OCI-LY1 (cell line): ENCODE data around the gene LMO1.

ENCODE experiments used
- H2AFZ ChIP-seq: fragments of 200-600 bp; sonication (generic), shearing (Covaris generic); 2 replicates; pipeline ENCODE4 v1.6.0; 2014; ENCODE audit warnings: antibody characterized with exemption, mild to moderate bottlenecking, low read length
- H3F3A ChIP-seq: fragments of 200-600 bp; sonication (generic), shearing (Covaris generic); 2 replicates; pipeline ENCODE4 v1.6.0; 2014; ENCODE audit warnings: mild to moderate bottlenecking, antibody characterized with exemption, low read length, moderate library complexity; ENCODE audit not compliant: insufficient read depth
- H3K27ac ChIP-seq: fragments of 200-600 bp; sonication (generic); 2 replicates; pipeline ENCODE4 v1.5.1; 2014; ENCODE audit warnings: low read length, mixed run types, mild to moderate bottlenecking, low read depth; ENCODE audit not compliant: poor library complexity, severe bottlenecking
- H3K27me3 ChIP-seq: fragments of 200-600 bp; sonication (generic); 2 replicates; pipeline ENCODE4 v1.6.0; 2014; ENCODE audit warnings: antibody characterized with exemption, mild to moderate bottlenecking, low read length, moderate library complexity; ENCODE audit not compliant: insufficient read depth
- H3K36me3 ChIP-seq: fragments of 200-600 bp; sonication (generic); 2 replicates; pipeline ENCODE4 v1.6.1; 2014; ENCODE audit warnings: mild to moderate bottlenecking, antibody characterized with exemption, low read length, moderate library complexity, mixed read lengths; ENCODE audit not compliant: insufficient read depth
- H3K4me1 ChIP-seq: fragments of 200-600 bp; sonication (generic); 2 replicates; pipeline ENCODE4 v1.5.1; 2014; ENCODE audit warnings: mild to moderate bottlenecking, low read length, moderate library complexity; ENCODE audit not compliant: insufficient read depth, severe bottlenecking
- H3K4me2 ChIP-seq: fragments of 200-600 bp; sonication (generic), shearing (Covaris generic); 2 replicates; pipeline ENCODE4 v1.6.1; 2014; ENCODE audit warnings: low read length
- H3K4me3 ChIP-seq: fragments of 200-600 bp; sonication (generic); 2 replicates; pipeline ENCODE4 v1.5.1; 2014; ENCODE audit warnings: low read length, low read depth, mild to moderate bottlenecking, mixed read lengths; ENCODE audit not compliant: poor library complexity, severe bottlenecking
- H3K79me2 ChIP-seq: fragments of 200-600 bp; shearing (Covaris generic); 2 replicates; pipeline ENCODE4 v1.6.1; 2016; ENCODE audit warnings: mixed run types, low read length, mixed read lengths; ENCODE audit not compliant: insufficient read depth
- H3K9ac ChIP-seq: fragments of 200-600 bp; sonication (generic), shearing (Covaris generic); 2 replicates; pipeline ENCODE4 v1.6.1; 2014; ENCODE audit warnings: mild to moderate bottlenecking, low read length, mixed read lengths
- H3K9me2 ChIP-seq: fragments of 200-600 bp; sonication (generic), shearing (Covaris generic); 2 replicates; pipeline ENCODE4 v1.6.1; 2014; ENCODE audit warnings: low read depth, mild to moderate bottlenecking, low read length, mixed read lengths
- H3K9me3 ChIP-seq: fragments of 200-600 bp; shearing (Covaris generic); 2 replicates; pipeline ENCODE4 v1.6.1; 2014; ENCODE audit warnings: low read length, mixed read lengths
- H4K20me1 ChIP-seq: fragments of 200-600 bp; sonication (generic), shearing (Covaris generic); 2 replicates; pipeline ENCODE4 v1.6.0; 2016; ENCODE audit warnings: mild to moderate bottlenecking, low read length; ENCODE audit not compliant: insufficient read depth
- CTCF ChIP-seq: fragments of 200-600 bp; sonication (generic), shearing (Covaris generic); IDR thresholded peaks from 2 replicates; pipeline ENCODE4 v1.5.1; 2017; ENCODE audit warnings: mild to moderate bottlenecking, antibody characterized with exemption, low read length, moderate library complexity, mixed read lengths
- EZH2 ChIP-seq: fragments of 200-600 bp; sonication (generic), shearing (Covaris generic); IDR thresholded peaks from 2 replicates; pipeline ENCODE4 v1.8.0; 2017; ENCODE audit warnings: borderline replicate concordance, mixed run types, mild to moderate bottlenecking, antibody characterized with exemption, low read length, moderate library complexity, mixed read lengths

LMO1 gene

GRCh38 chr11:8259306-8259959 lies 4.2 kb downstream of the LMO1 start:
- Histone ChIP-seq H3F3A (no peaks in the 10 kb centered on the region), H2AFZ (no peak overlapping the region), H4K20me1 (no peaks in the 10 kb centered on the region), H3K36me3 (no peaks in the 10 kb centered on the region), H3K27ac (no peak overlapping the region), H3K9me3 (no peaks in the 10 kb centered on the region), H3K9me2 (no peaks in the 10 kb centered on the region), H3K79me2 (no peaks in the 10 kb centered on the region), H3K4me2 (no peak overlapping the region), H3K4me1 (no peaks in the 10 kb centered on the region), H3K27me3 (no peaks in the 10 kb centered on the region), H3K9ac (no peak overlapping the region), H3K4me3 (no peak overlapping the region)
- no peak for TF ChIP-seq CTCF

DNA sequence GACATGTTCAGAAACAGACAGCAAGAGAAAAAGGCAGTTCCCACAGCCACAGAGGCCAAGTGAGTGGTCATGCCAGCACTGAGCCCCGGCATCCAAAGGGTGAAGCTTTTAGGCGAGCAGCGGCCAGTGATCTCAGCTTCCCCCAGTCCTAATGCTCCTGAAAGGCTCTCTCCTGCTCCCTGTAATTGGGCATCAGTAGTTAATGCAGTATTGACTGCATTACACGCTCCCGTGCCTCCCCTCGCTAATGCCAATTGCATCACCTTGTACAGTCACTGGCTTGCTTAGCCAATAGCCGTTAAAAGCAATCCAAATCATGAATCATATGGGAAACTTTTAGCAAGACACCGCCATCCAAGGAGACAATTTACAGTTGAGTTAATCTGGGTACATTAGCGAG lies 4.9 kb downstream of the LMO1 start:
- no peak overlapping the region for H2AFZ ChIP-seq
- no peak overlapping the region for H3K4me2 ChIP-seq
- no peaks in the 10 kb centered on the region for H3K27me3 ChIP-seq
- no peaks in the 10 kb centered on the region for H3K9me2 ChIP-seq
- no peaks in the 10 kb centered on the region for H4K20me1 ChIP-seq
- no peaks in the 10 kb centered on the region for H3K36me3 ChIP-seq
- TF ChIP-seq CTCF (no peak), EZH2 (no peak)
- no peaks in the 10 kb centered on the region for H3F3A ChIP-seq
- no peak overlapping the region for H3K9ac ChIP-seq
- H3K79me2 ChIP-seq = no peaks in the 10 kb centered on the region
- no peak overlapping the region for H3K27ac ChIP-seq
- H3K4me1 ChIP-seq = no peaks in the 10 kb centered on the region
- no peak overlapping the region for H3K4me3 ChIP-seq
- H3K9me3 ChIP-seq = no peaks in the 10 kb centered on the region

GRCh38 chr11:8258289-8258688 lies 5.4 kb downstream of the LMO1 start:
- H3F3A ChIP-seq = no peaks in the 10 kb centered on the region
- no peak overlapping the region for H3K4me3 ChIP-seq
- H3K4me2 ChIP-seq = no peak overlapping the region
- H3K79me2 ChIP-seq = no peaks in the 10 kb centered on the region
- no peaks in the 10 kb centered on the region for H4K20me1 ChIP-seq
- no peak overlapping the region for H3K27ac ChIP-seq
- no peak overlapping the region for H2AFZ ChIP-seq
- no peaks in the 10 kb centered on the region for H3K9me3 ChIP-seq
- H3K27me3 ChIP-seq = no peaks in the 10 kb centered on the region
- TF ChIP-seq CTCF = no peak
- no peak for TF ChIP-seq EZH2
- H3K4me1 ChIP-seq = no peaks in the 10 kb centered on the region
- H3K9me2 ChIP-seq = no peaks in the 10 kb centered on the region
- H3K9ac ChIP-seq = no peak overlapping the region
- H3K36me3 ChIP-seq = no peaks in the 10 kb centered on the region
